Measurements from ENCODE around the gene DDX20.

Gene DDX20, protein sequence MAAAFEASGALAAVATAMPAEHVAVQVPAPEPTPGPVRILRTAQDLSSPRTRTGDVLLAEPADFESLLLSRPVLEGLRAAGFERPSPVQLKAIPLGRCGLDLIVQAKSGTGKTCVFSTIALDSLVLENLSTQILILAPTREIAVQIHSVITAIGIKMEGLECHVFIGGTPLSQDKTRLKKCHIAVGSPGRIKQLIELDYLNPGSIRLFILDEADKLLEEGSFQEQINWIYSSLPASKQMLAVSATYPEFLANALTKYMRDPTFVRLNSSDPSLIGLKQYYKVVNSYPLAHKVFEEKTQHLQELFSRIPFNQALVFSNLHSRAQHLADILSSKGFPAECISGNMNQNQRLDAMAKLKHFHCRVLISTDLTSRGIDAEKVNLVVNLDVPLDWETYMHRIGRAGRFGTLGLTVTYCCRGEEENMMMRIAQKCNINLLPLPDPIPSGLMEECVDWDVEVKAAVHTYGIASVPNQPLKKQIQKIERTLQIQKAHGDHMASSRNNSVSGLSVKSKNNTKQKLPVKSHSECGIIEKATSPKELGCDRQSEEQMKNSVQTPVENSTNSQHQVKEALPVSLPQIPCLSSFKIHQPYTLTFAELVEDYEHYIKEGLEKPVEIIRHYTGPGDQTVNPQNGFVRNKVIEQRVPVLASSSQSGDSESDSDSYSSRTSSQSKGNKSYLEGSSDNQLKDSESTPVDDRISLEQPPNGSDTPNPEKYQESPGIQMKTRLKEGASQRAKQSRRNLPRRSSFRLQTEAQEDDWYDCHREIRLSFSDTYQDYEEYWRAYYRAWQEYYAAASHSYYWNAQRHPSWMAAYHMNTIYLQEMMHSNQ

DNA sequence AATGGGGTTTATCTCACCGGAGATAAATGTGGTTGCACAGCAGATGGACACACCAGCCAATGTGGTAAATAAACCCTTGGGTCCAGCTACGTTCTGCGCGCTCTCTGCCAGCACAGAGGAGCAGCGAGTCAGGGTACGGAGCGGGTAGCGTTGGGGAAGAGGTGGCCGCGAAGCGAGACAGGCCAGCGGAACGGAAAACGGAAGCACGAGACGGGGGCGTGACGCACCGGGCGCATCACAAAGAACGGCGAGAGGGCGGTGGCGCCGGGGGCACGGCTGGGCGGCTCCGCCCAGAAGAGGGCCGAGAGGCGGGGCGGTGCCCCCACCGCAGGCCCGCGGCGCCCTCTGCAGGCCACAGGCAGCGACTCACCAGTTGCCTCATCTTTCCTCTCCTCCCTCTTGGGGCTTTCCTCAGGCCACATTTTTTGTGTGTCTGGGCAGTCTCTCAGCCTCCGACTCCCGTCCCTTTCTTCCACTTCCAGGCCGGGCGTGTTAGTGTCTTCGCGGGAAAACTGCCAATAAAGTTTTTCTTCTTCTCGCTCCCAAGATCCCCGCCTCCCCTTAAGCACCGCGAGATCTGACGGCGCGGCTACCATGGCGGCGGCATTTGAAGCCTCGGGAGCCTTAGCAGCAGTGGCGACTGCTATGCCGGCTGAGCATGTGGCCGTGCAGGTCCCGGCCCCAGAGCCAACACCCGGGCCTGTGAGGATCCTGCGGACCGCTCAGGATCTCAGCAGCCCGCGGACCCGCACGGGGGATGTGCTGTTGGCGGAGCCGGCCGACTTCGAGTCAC, at the start of gene DDX20:
Gene DDX20 (plus strand): TSS at position 571 of the 793 bp plus-strand sequence. CDS start 24 bp downstream, at position 595.
- no peak for FAIRE-seq

DNA sequence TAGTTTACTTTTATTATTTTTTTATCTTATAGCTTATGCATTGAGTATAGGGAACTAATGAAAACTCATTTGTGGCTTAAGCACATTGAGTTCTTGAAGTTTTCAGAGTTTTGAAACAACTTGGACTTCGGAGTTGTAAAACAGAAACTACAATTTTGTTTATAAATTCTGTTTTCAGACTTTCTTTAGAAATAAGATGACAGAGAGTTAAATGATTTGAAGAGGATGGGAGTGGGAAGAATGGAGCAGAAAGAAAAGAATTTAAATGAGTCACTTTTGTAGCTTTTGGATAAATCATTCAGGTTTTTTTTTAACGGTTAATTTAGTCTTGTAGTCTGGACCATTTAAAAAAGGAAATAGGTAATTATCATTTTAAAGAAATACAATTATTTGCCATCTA, 48.8 kb upstream of the DDX20 start:
- FAIRE-seq = no peak

DNA sequence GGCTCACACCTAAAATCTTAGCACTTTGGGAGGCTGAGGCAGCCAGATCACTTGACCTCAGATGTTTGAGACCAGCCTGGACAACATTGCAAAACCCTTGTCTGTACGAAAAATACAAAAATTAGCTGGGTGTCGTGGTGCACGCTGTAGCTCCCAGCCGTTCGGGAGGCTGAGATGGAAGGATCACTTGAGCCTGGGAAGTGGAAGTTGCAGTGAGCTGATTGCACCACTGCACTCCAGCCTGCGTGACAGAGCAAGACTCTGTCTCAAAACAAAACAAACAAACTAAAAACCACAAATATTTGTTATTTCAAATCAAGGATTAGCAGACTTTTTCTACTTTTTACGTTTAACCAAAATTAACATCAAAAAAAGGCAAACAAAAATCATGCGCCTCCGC, 47.8 kb upstream of the DDX20 start:
- FAIRE-seq = no peak

DNA sequence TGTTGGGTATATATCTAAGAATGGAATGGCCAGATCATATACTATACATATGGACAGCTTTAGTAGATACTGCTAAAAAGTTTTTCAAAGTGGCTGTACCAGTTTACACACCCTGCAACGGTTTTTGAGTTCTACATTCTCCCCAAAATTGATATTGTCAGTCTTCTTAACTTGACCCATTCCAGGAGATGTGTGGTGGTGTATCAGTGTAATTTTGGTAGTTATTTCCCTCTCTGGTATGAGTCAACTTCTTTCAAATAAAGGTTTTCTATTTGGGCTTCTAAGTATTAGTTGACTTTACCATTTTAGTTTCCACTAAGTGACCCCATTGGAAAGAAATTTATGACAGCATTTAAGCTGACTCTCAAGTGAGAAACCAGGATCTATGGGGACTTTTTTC, 45.7 kb upstream of the DDX20 start:
- no peak for FAIRE-seq

DNA sequence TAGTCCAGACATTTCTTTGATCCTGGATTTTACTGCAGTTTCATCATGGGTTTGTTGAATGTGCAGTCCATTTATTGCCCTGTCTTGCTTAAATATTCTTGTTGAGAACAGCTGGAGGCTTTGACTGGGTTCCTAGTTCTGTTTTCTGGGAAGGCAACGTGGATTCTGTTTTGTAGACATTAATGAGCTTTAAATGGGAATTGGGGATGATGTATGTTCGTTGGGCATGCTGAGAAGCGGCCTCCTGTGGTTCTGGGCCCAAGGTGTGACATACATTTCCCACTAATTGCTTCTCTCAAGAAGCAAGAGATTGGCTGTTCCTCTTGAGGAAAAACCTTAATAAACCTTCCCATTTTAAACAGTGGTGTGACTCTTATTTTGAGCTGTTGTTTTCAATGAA, 39.4 kb upstream of the DDX20 start:
- FAIRE-seq = no peak

DNA sequence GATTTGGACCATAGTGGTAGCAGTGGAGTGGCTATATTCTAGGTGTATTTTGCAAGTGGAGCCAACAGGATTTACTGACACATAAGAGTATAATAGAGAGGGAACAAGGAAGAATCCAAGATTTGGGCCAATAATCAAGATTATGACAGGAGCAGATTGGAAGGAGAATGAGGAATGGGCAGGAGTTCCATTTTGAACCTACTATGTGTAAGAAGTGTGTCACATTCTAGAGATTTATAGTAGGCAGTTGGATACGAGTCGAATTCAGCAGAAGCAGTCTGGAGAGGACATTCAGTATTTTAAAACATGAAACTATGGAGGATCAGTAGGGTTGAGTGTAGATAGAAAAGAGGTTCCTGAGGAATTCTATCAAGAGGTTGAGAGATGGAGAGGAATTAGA, 38.3 kb upstream of the DDX20 start:
- no peak for FAIRE-seq

DNA sequence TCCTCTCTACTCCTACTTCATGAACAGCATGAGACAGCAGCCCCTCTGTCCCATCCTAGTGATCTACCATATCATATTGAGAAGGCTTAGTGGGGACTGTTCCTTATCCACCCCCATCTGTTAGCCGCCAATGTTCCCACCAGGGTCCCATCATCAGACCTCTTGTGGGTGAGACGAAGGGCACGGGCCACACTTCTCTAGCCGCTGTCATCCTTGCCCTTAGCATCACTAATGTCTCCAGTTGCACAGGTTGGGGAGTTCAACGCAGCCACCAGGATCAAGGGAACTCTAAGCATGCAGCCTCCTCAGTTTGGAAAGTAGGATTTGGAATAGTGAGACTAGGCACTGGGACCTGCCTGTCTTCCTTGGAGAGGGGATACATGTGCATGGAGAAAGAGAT, 36.6 kb upstream of the DDX20 start:
- no peak for FAIRE-seq

DNA sequence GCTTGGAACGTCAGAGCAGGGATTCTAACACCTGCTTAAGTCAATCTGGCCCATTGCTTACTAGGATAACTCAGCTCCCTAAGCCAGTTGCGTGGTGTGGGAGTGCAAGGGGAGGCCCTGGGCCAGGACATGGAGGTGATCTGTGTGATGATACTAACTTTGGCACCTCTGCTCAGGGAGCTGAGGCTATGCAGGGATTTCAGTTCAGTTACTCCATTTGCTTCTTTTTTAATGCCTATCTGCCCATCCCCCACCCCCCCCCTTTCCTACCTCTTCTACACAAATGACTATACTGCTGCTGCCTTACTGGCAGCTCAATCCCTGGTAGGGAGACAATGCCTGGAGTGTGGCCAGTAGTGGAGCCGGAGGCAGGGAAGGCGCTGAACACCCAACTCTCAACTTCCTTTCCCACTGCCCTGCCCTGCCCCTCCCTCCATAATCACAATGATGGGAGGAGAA, 36.0 kb upstream of the DDX20 start:
- FAIRE-seq = no peak

DNA sequence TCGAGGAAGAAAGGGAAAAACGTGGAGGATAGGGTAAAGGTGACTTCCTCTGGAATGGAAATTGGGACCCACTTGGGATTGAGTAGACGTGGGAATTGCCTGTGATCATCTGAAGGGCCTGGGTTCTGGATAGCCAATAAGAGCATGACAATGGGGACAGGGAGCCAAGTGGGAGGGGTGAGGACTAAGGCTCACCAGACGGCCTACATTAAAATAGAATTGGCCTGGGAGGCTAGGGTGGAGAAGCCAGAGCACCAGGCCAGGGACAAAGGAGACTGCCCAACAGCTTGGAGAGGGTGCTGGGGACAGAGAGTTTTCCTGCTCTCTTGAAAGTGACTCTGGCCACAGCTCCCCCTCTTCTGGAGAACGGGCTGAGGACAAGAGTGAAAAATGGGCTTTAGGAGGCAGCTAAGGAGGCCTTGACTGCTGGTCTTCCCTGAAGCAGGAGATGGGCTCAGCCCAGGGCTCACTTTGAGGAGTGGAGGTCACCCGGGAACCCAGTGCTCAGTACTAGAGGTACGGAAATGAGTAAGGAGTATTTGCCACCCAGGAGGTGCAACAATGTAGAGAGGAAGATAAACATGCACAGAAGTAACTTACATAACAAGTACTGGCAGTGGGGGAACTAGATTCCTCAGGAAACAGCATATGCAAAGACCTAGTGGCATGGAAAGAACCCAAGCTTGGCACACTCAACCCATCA, 35.3 kb upstream of the DDX20 start:
- no peak for FAIRE-seq

DNA sequence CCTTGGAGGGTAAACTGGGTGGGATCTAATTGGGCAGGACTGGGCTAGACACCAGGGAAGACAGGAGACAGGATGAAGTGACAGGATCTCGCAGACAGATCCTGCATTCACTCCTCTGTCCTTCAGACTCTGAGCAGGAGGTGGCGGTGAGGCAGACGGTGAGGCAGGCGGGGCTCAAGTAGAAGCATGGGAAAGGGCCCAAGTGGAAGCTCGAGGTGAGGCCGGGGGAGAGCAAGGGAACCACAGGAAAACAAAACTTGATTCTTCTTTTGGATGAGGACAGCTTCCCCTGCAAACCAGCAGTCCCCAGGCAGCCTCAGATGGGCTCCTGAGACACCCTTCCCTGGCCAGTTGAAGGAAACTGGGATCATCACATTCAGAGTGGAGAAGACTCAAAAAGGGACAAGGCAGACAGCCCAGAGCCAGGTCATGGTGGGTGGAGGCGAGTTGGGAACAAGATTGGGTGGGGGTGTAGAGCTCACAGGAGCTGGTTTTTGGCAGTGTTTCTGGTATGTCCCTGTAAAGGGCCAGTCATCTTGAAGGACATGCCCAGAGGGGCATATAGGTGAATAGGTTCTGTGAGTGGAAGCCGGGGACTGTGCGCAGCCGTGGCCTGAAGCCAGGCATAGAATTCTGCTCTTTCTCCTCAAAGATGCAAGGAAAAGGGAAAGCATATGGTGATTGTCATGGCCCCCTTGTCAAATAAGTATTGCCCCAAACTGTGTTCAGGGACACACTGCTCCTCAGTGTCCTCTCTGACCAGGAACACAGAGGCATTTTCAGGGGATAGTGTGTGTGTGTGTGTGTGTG, 34.5 kb upstream of the DDX20 start:
- no peak for FAIRE-seq

DNA sequence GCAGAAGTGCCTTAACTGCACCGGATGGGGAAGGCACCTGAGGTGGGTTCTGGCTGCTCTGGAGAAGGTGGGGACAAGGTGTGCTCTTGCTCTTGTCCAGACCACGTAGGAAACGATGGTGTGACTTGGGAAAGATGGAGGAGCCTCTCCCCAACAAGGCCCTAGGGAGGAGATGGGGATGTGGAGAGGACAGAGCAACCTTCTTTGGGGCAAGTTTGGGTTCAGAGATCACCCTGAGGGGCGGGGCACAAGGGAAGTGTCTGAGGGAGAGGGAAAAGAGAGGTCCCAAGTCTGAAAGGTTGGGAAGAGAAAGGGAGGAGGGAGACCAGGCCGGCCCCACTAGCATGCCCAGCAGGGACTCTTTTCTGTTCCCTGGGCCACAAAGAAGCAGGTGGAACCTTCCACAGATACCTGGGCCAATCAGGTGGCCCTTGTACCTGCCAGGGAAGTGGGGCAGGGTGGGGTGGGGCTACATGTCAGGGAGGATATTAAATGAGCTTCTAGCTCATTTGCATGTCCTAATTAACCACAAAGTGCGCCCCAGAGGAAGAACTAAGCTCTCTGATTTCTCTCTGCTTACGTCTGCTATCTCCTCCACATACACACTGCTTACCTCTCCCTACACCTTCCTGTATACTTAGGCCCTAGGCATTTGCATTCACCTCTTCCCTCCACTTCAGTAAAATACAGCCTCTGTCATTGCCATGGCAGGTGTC, 32.5 kb upstream of the DDX20 start:
- FAIRE-seq = no peak

DNA sequence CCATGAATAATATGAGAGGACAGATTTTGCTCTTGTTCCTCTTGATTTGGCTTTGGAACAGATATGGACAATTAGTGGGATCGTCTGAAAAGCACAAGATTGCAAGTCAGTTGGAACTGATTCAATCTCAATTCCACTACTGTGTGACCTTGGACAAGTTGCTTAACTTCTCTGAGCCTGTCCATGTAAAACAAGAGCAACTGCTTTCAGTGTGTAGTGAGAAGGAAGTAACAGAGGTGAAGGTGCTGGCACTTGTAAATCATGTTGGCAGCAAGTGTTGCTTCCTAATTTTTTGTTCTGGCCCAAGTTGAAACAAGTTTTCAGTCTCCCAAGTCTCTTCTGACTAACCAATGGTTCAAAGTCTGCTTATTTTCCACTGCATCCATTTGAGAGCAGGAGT, 31.8 kb upstream of the DDX20 start:
- no peak for FAIRE-seq

DNA sequence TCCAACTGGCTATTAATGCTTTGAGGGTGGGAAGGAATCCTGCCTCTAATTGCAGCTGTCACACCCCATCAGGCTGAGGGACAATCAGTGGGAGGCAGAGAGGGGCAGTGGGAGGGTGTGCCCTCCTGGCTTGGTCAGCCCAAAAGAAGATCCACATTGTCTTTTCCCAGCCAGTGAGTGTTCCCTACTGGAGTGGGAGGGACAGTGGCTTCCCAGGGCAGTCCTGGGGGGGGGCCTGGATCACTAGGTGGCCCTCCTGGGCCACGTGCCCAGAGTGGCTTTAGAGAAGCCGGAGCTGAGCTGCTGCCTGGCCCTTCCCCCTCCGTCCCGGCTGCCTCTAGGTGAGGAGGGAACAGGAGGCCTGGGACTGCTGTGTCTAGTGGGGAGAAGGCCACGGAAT, 30.5 kb upstream of the DDX20 start:
- FAIRE-seq = no peak

DNA sequence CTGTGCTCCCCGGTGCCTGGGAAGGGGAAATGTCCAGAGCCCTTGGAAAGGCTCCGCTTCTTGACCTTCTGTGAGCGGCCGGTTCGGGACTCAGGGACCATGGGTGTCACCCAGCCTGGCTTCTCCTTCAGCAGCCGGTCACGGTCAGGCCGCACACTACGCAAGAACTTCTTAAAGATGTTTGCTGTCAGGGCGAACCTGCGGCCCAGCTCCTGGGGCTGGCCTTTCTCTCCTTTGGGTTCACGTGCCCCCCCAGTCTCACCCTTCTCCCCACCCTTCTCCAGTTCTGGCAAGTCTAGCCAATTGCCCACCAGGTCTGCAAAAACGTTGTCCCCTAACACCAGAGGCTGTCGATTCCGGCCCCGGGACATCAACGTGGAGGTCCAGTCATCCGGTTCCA, 28.6 kb upstream of the DDX20 start:
- FAIRE-seq = no peak

DNA sequence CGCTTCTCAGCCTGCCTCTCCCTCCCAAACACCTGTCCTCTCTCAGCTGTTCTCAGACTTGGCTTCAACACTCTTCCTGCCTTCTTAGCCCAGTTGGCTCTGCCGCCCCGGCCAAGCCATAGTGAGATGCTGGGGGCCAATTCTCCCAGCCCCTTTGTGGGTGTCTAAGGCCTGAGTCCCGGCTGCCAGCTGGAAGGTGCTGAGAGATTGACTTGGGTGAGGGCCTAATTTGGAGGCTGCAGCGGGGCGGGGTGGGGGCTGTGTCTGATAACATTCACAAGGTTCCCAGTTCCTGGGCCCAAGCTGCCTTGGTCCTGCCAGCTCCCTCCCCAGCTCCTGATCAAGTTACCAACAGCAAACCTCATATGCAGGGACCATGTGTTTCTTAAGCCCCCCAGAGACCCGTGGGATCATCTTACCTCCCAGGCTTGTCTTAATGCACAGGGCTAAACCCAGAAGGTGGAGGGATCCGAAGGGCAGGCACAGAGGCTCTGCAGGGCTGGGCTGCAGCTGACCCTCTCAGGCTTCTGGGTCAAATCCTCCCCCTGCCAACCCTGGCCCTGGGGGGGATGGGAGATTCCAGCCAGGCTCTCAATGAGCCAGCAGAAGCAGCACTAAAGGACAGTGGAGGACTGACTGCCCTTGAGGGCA, 26.3 kb upstream of the DDX20 start:
- FAIRE-seq = no peak

DNA sequence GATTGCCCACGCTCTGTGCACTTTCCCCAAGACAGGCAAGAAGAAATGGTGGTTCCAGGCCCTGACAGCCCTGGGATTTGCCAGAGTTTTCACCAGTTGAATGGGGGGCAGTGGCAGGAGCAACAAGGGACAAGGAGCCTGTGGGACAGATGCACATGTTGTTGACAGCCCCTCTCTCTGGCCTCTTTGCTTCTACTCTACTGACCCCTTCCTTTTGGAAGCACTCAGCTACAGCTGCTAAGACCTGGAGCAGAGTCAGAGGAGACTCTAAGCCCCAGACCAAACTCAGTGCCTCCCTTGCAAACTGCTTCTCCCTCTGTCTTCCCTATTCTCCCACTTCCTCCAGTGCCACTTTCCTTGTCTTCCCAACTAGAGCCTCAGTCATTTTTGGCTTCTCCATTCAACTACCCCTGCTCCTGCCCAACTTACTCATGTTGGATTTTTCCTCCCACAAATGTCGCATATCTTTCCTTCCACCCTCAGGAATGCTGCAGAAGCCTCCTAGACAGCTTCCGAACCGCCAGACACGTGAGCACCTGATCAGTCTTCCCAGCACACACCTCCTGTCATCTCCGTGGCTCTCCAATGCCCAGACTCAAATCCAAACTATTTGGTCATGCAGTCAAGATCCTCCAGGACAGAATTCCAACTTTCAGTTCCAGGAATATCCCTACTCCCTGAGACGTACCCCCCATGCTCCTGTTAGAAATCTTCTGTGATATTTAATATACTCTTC, 25.6 kb upstream of the DDX20 start:
- FAIRE-seq = no peak

DNA sequence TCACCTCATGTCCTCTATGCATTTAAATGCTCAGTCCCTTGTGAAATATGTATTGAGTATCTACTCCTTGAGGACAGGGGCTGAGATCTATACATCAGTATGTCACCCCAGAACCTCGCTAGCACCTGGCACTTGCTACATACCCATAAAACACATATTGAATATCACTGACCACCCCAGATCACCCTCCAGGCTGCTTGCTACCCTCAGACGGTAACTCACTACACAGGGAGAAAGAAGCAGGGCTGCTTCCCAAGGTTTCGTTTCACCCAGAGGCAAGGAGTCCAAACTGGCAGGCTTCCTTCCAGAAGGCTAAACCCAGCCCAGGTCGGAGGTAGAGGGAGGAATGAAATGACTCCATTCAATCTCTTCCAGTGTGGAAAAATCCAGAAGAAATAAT, 25.0 kb upstream of the DDX20 start:
- FAIRE-seq = no peak

DNA sequence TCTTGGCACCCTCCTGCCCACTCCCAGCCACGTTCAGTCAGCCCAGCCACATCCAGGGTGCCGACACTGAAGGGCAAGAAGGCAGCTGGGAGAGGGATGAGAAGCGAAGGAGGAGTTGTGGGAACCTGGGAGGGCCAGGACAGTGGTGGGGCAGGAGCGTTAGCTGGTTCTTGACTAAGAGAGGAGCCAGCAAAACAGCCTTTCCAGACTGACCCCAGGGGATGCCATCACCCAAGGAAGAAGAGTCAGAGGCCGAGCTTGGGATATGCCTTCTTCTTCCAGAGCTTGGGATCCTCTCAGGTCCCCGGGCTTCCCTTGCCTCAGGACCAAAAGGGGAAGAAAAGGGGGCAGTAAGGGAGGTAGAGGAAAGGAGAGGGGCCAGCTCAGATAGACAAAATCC, 23.7 kb upstream of the DDX20 start:
- FAIRE-seq = no peak

DNA sequence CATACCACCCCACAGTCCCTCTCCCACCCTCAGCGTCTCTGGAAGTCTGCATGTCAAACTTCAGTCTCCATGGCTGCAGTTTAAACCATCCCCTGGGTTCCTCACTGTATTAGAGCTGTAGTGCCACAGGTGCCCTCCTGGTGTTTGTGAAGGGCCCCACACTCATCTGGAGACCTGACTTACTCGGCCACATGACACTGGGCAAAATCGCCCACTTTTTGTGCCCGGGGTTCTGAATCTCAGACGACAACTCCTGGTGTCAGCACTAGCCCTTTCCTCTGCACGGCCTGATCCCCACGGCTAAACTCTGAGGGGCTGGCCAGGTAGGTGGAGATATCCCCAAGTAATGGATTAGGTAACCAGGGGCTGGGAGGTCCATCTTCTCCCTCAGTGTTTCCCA, 23.0 kb upstream of the DDX20 start:
- no peak for FAIRE-seq

Data from A204.1 (cell line).